Endodermal cell (in vitro differentiated cells): ENCODE data around the gene ERBB4. TPM values are rescaled to one million over a fixed set of nuclear protein-coding genes. Genes with fewer than 3 reads are reported as not detected.

Experiments used
- DNase-seq: peaks from one replicate; pipeline ENCODE4 v3.0.0-alpha.2; 2017
- H3K27ac ChIP-seq: 2 replicates; pipeline ENCODE4 v1.5.1; 2013; ENCODE audit warnings: mild to moderate bottlenecking, low read depth, low read length, moderate library complexity
- H3K27me3 ChIP-seq: 2 replicates; pipeline ENCODE4 v1.6.1; 2013; ENCODE audit warnings: mild to moderate bottlenecking, low read length, moderate library complexity; ENCODE audit not compliant: insufficient read depth, control insufficient read depth, poor library complexity, severe bottlenecking
- H3K36me3 ChIP-seq: 2 replicates; pipeline ENCODE4 v1.7.0; 2013; ENCODE audit warnings: mild to moderate bottlenecking, low read length, moderate library complexity; ENCODE audit not compliant: control insufficient read depth, insufficient read depth
- H3K4me1 ChIP-seq: one replicate; pipeline ENCODE4 v1.7.0; 2013; ENCODE audit warnings: low read length; ENCODE audit not compliant: control insufficient read depth, insufficient read depth
- H3K4me3 ChIP-seq: 2 replicates; pipeline ENCODE4 v1.5.1; 2013; ENCODE audit warnings: mild to moderate bottlenecking, low read length, moderate library complexity
- H3K9ac ChIP-seq: 2 replicates; pipeline ENCODE4 v1.6.1; 2013; ENCODE audit warnings: mild to moderate bottlenecking, low read length, moderate library complexity; ENCODE audit not compliant: poor library complexity, severe bottlenecking; ENCODE audit errors: extremely low read depth
- H3K9me3 ChIP-seq: 2 replicates; pipeline ENCODE4 v1.6.1; 2013; ENCODE audit warnings: mild to moderate bottlenecking, low read length, moderate library complexity; ENCODE audit not compliant: control insufficient read depth
- H3K27ac Mint-ChIP-seq: 2 replicates; pipeline ENCODE4 v1.8.0; 2020; ENCODE audit warnings: mixed read lengths
- H3K27me3 Mint-ChIP-seq: 2 replicates; pipeline ENCODE4 v1.8.0; 2021; ENCODE audit warnings: mild to moderate bottlenecking, mixed read lengths; ENCODE audit not compliant: insufficient read depth
- H3K36me3 Mint-ChIP-seq: 2 replicates; pipeline ENCODE4 v1.8.0; 2020; ENCODE audit warnings: low read depth, mixed read lengths
- H3K4me1 Mint-ChIP-seq: 2 replicates; pipeline ENCODE4 v1.8.0; 2020; ENCODE audit warnings: mixed read lengths
- H3K4me3 Mint-ChIP-seq: 2 replicates; pipeline ENCODE4 v1.8.0; 2020; ENCODE audit warnings: mild to moderate bottlenecking, moderate library complexity, mixed read lengths
- H3K9me3 Mint-ChIP-seq: 2 replicates; pipeline ENCODE4 v1.8.0; 2020; ENCODE audit warnings: mild to moderate bottlenecking, mixed read lengths
- WGBS, 2 experiments: methylation state at CpG; one replicate each; pipeline versions ENCODE4 v1.1.5 to v1.1.7; 2013; ENCODE audit warnings: missing lambda C conversion rate in 2 of 2, mixed read lengths in 1 of 2; ENCODE audit not compliant: insufficient coverage in 1 of 2, insufficient read length in 1 of 2; 5-methylcytosine and 5-hydroxymethylcytosine counted together
- total RNA-seq, 2 donors: library from RNA; stranded (reverse); fragmentation: NEBNext Ultra II Directional in 1 of 2; extraction: Animal tissue kit (Norgen Biotek cat#: 25700) in 1 of 2; gene quantifications; 2 replicates in 1 of 2; 3 replicates in 1 of 2; pipeline ENCODE4 v1.2.1, GENCODE V29; 2021
- TF ChIP-seq, protein P1 (sequence below): fragments of 200-600 bp; sonication (generic); conservative IDR thresholded peaks from 2 replicates; pipeline ENCODE4 v1.5.0; 2021; ENCODE audit warnings: antibody characterized with exemption, mild to moderate bottlenecking

Gene ERBB4
- total RNA-seq, 2 donors from 2014 or later: 154 to 158 TPM

- Histone ChIP-seq H3K27me3 (no peaks in the 10 kb centered on the region), H3K4me1 (no peaks in the 10 kb centered on the region), H3K9me3 (no peaks in the 10 kb centered on the region), H3K27ac (peak overlapping the region; percentile 20), H3K4me3 (no peak overlapping the region), H3K36me3 (no peaks in the 10 kb centered on the region), H3K9ac (no peak overlapping the region)
- no peaks in the 10 kb centered on the region for H3K27me3 Mint-ChIP-seq
- no peaks in the 10 kb centered on the region for H3K9me3 Mint-ChIP-seq
- no peak overlapping the region for H3K4me3 Mint-ChIP-seq
- no peaks in the 10 kb centered on the region for H3K4me1 Mint-ChIP-seq
- 75 to 77% methylated on average over 1 to 3 of the region's 3 CpGs for WGBS, 2 experiments
- no peak for DNase-seq
- peaks cover 3% of the 10 kb centered on the region for H3K36me3 Mint-ChIP-seq
- no peak overlapping the region for H3K27ac Mint-ChIP-seq
- TF ChIP-seq, protein P1, sequence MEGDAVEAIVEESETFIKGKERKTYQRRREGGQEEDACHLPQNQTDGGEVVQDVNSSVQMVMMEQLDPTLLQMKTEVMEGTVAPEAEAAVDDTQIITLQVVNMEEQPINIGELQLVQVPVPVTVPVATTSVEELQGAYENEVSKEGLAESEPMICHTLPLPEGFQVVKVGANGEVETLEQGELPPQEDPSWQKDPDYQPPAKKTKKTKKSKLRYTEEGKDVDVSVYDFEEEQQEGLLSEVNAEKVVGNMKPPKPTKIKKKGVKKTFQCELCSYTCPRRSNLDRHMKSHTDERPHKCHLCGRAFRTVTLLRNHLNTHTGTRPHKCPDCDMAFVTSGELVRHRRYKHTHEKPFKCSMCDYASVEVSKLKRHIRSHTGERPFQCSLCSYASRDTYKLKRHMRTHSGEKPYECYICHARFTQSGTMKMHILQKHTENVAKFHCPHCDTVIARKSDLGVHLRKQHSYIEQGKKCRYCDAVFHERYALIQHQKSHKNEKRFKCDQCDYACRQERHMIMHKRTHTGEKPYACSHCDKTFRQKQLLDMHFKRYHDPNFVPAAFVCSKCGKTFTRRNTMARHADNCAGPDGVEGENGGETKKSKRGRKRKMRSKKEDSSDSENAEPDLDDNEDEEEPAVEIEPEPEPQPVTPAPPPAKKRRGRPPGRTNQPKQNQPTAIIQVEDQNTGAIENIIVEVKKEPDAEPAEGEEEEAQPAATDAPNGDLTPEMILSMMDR: no peak
Observed at GRCh38 chr2:211494536-211494935, 1044.1 kb downstream of the ERBB4 start.

DNA sequence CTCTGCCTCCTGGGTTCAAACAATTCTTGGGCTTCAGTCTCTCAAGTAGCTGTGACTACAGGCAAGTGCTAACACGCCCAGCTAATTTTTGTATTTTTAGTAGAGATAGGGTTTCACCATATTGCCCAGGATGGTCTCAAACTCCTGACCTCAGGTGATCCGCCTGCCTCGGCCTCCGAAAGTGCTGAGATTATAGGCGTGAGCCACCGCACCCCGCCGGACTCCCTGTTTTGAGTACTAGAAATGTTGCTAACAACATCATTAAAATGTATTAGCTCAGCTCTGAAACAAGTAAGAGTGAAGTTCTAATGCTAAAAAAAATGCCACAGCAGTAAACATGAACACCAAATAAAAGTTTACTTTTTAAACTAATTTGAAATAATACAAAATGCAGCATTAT is 1044.5 kb downstream of the ERBB4 start:
- H3K27me3 Mint-ChIP-seq: no peaks in the 10 kb centered on the region
- H3K4me3 Mint-ChIP-seq: no peak overlapping the region
- no peaks in the 10 kb centered on the region for H3K9me3 ChIP-seq
- no peak overlapping the region for H3K27ac Mint-ChIP-seq
- H3K4me1 Mint-ChIP-seq: no peaks in the 10 kb centered on the region
- no peaks in the 10 kb centered on the region for H3K4me1 ChIP-seq
- H3K4me3 ChIP-seq: no peak overlapping the region
- no peaks in the 10 kb centered on the region for H3K27me3 ChIP-seq
- WGBS, 2 experiments: 50 to 85% methylated on average over 2 to 8 of the region's 8 CpGs
- no peak overlapping the region for H3K9ac ChIP-seq
- peaks cover 3% of the 10 kb centered on the region for H3K36me3 Mint-ChIP-seq
- DNase-seq: no peak
- H3K9me3 Mint-ChIP-seq: no peaks in the 10 kb centered on the region
- H3K36me3 ChIP-seq: no peaks in the 10 kb centered on the region
- TF ChIP-seq, protein P1: no peak
- no peak overlapping the region for H3K27ac ChIP-seq

GRCh38 chr2:211487733-211488132 is 1050.9 kb downstream of the ERBB4 start:
- H3K9me3 ChIP-seq: no peaks in the 10 kb centered on the region
- no peaks in the 10 kb centered on the region for H3K4me1 ChIP-seq
- H3K4me3 Mint-ChIP-seq: no peak overlapping the region
- TF ChIP-seq, protein P1: no peak
- no peaks in the 10 kb centered on the region for H3K27me3 ChIP-seq
- H3K9ac ChIP-seq: no peak overlapping the region
- H3K4me1 Mint-ChIP-seq: peaks cover 11% of the 10 kb centered on the region
- no peak for DNase-seq
- H3K9me3 Mint-ChIP-seq: no peaks in the 10 kb centered on the region
- no peaks in the 10 kb centered on the region for H3K36me3 ChIP-seq
- peak overlapping the region; percentile 52 for H3K27ac ChIP-seq
- H3K27me3 Mint-ChIP-seq: no peaks in the 10 kb centered on the region
- H3K4me3 ChIP-seq: no peak overlapping the region
- no peak overlapping the region for H3K27ac Mint-ChIP-seq
- 85 to 89% methylated on average over 1 to 2 of the region's 2 CpGs for WGBS, 2 experiments
- peaks cover 9% of the 10 kb centered on the region for H3K36me3 Mint-ChIP-seq
